ENCODE results near the gene PABPN1. TPM values are rescaled to one million over a fixed set of nuclear protein-coding genes. Genes with fewer than 3 reads are reported as not detected.

PABPN1 gene
- total RNA-seq, 1 donor from 2014 or later = 355 TPM

- peak overlapping the region; percentile 67 for H3K4me3 Mint-ChIP-seq (ENCODE audit: unreplicated experiment)
- H3K4me1 Mint-ChIP-seq (ENCODE audit: low read depth, unreplicated experiment) = peaks cover 5% of the 10 kb centered on the region
- no peak overlapping the region for H3K27ac Mint-ChIP-seq (ENCODE audit: unreplicated experiment)
- H3K27me3 Mint-ChIP-seq (ENCODE audit: unreplicated experiment) = peaks cover 17% of the 10 kb centered on the region
- peaks cover 19% of the 10 kb centered on the region for H3K9me3 Mint-ChIP-seq (ENCODE audit: unreplicated experiment)
- TF ChIP-seq CTCF (IDR thresholded peaks at IDR 0.05; ENCODE audit: partially characterized antibody, unreplicated experiment) = peak; percentile 4
- DNase-seq = no peak
- H3K36me3 Mint-ChIP-seq (ENCODE audit: unreplicated experiment) = peaks cover 9% of the 10 kb centered on the region
Measured at GRCh38 chr14:23299211-23299957, 21.9 kb upstream of the PABPN1 start.

GRCh38 chr14:23299986-23300686 is 21.1 kb upstream of the PABPN1 start:
- Mint-ChIP-seq H3K27me3 (ENCODE audit: unreplicated experiment) (peaks cover 20% of the 10 kb centered on the region), H3K9me3 (ENCODE audit: unreplicated experiment) (peaks cover 17% of the 10 kb centered on the region), H3K36me3 (ENCODE audit: unreplicated experiment) (peaks cover 9% of the 10 kb centered on the region), H3K4me1 (ENCODE audit: low read depth, unreplicated experiment) (peaks cover 5% of the 10 kb centered on the region), H3K27ac (ENCODE audit: unreplicated experiment) (peak overlapping the region; percentile 97), H3K4me3 (ENCODE audit: unreplicated experiment) (peak overlapping the region; percentile 94)
- no peak for TF ChIP-seq CTCF (IDR thresholded peaks at IDR 0.05; ENCODE audit: partially characterized antibody, unreplicated experiment)
- no peak for DNase-seq

- Mint-ChIP-seq H3K36me3 (ENCODE audit: unreplicated experiment) (peaks cover 9% of the 10 kb centered on the region), H3K4me1 (ENCODE audit: low read depth, unreplicated experiment) (peaks cover 4% of the 10 kb centered on the region), H3K27me3 (ENCODE audit: unreplicated experiment) (peaks cover 20% of the 10 kb centered on the region), H3K27ac (ENCODE audit: unreplicated experiment) (peak overlapping the region; percentile 97), H3K4me3 (ENCODE audit: unreplicated experiment) (peak overlapping the region; percentile 94), H3K9me3 (ENCODE audit: unreplicated experiment) (peaks cover 19% of the 10 kb centered on the region)
- no peak for TF ChIP-seq CTCF (IDR thresholded peaks at IDR 0.05; ENCODE audit: partially characterized antibody, unreplicated experiment)
- peak; percentile 31 for DNase-seq
Measured at GRCh38 chr14:23300687-23301223, 20.5 kb upstream of the PABPN1 start.

DNA sequence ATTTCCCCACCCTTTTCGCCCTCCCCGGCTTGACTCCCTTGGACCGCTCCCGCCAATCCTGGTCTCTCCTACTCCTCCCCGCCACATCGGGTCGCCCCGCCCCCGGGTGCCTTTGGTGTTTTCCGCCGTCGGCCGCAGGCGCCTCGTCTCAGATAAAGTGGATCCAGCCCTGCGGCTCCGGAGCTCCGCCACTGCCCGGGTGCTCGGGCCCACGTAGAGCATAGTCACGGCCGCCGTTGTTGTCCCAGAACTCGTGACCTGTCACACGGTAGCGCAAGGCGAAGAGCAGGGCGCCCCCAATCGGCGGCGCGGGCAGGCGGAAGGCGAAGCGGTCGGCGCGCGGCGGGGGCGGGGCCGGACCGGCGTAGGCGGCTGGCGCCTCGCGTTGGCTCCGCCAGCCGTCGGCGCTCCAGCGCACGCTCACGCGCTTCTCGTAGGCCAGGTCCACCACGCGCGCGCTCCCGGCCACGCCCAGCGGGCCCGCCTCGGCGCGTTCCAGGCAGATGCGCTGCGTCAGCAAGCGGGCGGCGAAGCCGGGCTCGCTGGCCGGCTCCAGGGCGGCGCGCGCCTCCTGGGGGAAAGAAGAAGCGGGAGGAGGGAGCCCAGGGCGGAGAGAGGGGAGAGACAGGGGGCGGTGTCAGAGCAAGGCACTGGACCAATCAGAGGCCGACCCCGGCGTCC is 19.8 kb upstream of the PABPN1 start:
- peak; percentile 67 for TF ChIP-seq CTCF (IDR thresholded peaks at IDR 0.05; ENCODE audit: partially characterized antibody, unreplicated experiment)
- Mint-ChIP-seq H3K36me3 (ENCODE audit: unreplicated experiment) (peaks cover 9% of the 10 kb centered on the region), H3K27ac (ENCODE audit: unreplicated experiment) (peak overlapping the region; percentile 97), H3K9me3 (ENCODE audit: unreplicated experiment) (peaks cover 20% of the 10 kb centered on the region), H3K4me1 (ENCODE audit: low read depth, unreplicated experiment) (peaks cover 4% of the 10 kb centered on the region), H3K27me3 (ENCODE audit: unreplicated experiment) (peaks cover 20% of the 10 kb centered on the region), H3K4me3 (ENCODE audit: unreplicated experiment) (peak overlapping the region; percentile 94)
- peak; percentile 98 for DNase-seq

Measured in glutamatergic neuron (in vitro differentiated cells).